WERI-Rb-1 (cell line): ENCODE results near the gene RASAL2.
A peak's percentile ranks its signal among the peaks of the same experiment; 100 is the strongest.

ENCODE experiments used
- DNase-seq: peaks from one replicate; pipeline ENCODE4 v3.0.0-alpha.2; 2020
- H3K27ac ChIP-seq: fragments of 250-450 bp; sonication (Bioruptor Pico); 2 replicates; pipeline ENCODE4 v1.5.1; 2020; ENCODE audit warnings: mild to moderate bottlenecking, moderate library complexity
- H3K27me3 ChIP-seq: fragments of 250-450 bp; sonication (Bioruptor Pico); 2 replicates; pipeline ENCODE4 v1.5.1; 2021; ENCODE audit warnings: mild to moderate bottlenecking, low read depth, moderate library complexity; ENCODE audit not compliant: insufficient read depth, severe bottlenecking
- H3K36me3 ChIP-seq: fragments of 250-450 bp; sonication (Bioruptor Pico); 2 replicates; pipeline ENCODE4 v1.5.1; 2020; ENCODE audit warnings: mild to moderate bottlenecking, moderate library complexity
- H3K4me3 ChIP-seq: 2 replicates; pipeline ENCODE4 v1.5.1; 2011; ENCODE audit warnings: low read depth, mild to moderate bottlenecking, control low read depth, low read length
- H3K9me3 ChIP-seq: fragments of 250-450 bp; sonication (Bioruptor Pico); 2 replicates; pipeline ENCODE4 v1.5.1; 2021; ENCODE audit warnings: mild to moderate bottlenecking, moderate library complexity; ENCODE audit not compliant: severe bottlenecking
- TF ChIP-seq, protein P1 (sequence below): IDR thresholded peaks from 2 replicates; pipeline ENCODE4 v1.5.1; 2011; ENCODE audit warnings: low read depth, mild to moderate bottlenecking, control low read depth, inconsistent platforms, low read length

The RASAL2 gene

DNA sequence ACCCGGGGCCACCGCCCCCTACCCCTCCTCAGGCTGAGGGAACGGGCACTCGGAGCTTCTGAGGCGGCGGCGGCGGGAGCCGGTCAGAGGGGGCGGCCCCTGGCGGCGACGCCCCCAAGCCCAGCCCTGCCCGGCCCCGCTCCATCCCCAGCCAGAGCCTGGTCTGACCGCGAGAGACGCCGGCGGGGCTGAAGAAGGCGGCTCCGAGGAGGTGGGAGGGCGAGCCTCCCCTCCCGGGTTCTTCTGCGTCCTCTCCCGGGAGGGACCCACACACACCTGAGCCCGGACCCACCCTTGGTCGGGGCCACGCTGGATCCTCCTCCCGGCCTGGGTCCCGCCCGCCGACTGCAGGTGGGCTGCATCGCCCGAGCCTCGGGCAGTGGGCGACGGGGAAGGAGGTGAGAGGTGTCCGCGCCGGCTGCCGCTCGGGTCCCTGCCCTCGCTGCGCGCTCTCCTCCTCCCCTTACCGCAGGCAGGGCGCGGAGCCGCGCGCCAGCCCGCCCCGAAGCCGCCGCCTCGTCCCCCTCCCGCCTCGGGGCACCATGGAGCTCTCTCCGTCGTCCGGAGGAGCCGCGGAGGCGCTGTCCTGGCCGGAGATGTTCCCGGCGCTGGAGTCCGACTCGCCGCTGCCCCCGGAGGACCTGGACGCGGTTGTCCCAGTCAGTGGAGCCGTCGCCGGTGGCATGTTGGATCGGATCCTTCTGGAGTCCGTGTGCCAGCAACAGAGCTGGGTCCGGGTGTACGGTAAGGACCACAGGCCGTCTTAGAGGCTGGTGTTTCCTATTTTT, at the start of gene RASAL2:
Gene RASAL2 (plus strand): TSS at position 154 of the 788 bp plus-strand sequence. CDS start 389 bp downstream, at position 543.
- Histone ChIP-seq H3K27ac (peak within 1 kb of the TSS; percentile 88), H3K4me3 (peak within 1 kb of the TSS; percentile 77), H3K9me3 (no peaks in the 10 kb centered on the region), H3K27me3 (no peaks in the 10 kb centered on the region), H3K36me3 (peaks cover 6% of the 10 kb centered on the region; the same call in 1 of the 2 replicates)
- TF ChIP-seq, protein P1, sequence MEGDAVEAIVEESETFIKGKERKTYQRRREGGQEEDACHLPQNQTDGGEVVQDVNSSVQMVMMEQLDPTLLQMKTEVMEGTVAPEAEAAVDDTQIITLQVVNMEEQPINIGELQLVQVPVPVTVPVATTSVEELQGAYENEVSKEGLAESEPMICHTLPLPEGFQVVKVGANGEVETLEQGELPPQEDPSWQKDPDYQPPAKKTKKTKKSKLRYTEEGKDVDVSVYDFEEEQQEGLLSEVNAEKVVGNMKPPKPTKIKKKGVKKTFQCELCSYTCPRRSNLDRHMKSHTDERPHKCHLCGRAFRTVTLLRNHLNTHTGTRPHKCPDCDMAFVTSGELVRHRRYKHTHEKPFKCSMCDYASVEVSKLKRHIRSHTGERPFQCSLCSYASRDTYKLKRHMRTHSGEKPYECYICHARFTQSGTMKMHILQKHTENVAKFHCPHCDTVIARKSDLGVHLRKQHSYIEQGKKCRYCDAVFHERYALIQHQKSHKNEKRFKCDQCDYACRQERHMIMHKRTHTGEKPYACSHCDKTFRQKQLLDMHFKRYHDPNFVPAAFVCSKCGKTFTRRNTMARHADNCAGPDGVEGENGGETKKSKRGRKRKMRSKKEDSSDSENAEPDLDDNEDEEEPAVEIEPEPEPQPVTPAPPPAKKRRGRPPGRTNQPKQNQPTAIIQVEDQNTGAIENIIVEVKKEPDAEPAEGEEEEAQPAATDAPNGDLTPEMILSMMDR: peak; percentile 29; the same call in 1 of the 2 replicates
- peak; percentile 85 for DNase-seq

DNA sequence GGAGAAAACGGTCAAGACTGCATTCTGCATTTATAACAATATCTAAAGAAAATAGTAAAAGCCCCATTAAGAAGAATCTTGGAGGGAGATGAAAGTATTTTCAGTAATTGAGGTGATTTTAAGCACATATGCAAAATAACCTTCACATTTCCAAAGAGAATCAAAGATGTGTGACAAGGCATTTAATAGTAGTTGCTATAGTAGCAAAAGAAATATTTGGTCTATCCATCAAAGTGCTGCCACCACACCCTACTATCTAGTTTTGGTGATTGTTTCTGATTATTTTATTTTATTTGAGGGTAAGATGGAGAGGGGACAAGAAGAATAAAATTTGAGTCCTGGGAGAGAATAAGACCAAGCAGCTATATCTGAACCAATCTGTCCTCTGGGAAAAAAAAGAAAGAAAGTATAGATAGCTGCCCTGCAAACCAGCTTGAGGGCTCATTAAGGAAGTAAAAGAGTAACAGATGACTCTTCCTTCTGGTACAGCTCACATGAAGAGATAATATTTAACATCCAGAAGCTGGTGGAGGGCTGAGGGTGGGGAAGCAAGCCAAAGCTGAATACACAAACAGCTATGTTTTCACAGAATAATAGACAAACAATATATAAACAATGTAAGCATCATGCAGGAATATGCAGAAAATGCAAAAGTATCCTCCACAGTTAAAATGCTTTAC, 47.2 kb upstream of the RASAL2 start:
- Histone ChIP-seq H3K36me3 (no peaks in the 10 kb centered on the region), H3K27ac (no peak overlapping the region), H3K4me3 (no peak overlapping the region), H3K27me3 (no peaks in the 10 kb centered on the region), H3K9me3 (no peaks in the 10 kb centered on the region)
- no peak for DNase-seq
- TF ChIP-seq, protein P1: no peak

DNA sequence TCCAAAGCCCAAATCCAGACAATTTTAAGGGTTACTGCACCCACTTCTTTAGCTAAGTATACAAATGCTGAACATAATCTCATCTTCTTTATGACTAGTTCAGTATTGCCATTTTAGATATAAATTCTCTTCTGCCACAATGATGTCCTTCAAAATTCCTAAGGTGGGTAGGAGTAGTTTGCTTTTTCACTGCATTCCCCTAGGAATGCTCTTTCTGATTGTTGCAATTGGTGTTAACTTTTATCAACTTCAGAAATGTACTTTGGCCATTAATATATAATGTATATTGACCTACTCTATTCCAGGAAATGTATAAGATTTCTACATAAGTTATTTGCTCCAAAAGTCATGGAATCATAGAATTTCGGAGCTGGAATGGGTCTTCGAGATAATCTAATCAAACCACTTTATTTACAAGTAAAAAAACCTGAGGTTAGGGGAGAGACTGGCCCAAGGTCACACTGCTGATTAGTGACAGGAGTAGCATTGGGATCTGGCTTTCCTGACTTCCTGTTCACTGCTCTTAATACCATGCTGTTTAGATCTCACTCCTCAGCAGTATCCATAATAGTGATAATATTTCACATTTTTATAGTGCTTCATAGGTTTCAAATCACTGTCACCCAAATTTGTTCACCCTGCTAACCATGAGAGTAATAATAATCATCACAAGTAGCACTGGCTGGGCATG, 46.4 kb upstream of the RASAL2 start:
- TF ChIP-seq, protein P1: no peak
- H3K27ac ChIP-seq: no peak overlapping the region
- H3K9me3 ChIP-seq: no peaks in the 10 kb centered on the region
- no peaks in the 10 kb centered on the region for H3K27me3 ChIP-seq
- no peak for DNase-seq
- H3K36me3 ChIP-seq: no peaks in the 10 kb centered on the region
- no peak overlapping the region for H3K4me3 ChIP-seq

DNA sequence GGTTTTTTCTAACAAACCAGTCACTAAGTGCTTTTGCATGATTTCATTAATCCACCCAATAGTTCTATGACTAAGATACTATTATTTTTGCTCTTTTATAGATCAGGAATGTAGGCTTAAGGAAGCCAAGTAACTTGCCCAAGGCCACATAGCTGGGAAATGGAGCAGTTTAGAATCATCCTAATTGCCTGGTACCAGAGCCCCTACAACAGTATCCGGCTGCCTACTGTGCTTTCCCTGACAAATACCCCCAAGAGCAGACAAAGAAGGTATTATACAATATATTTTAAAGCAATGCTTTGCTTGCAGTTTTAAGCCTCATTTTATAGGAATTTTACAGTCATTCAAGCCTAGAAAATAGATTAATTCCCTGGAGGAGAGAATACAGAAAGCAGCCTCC, 45.5 kb upstream of the RASAL2 start:
- TF ChIP-seq, protein P1: no peak
- Histone ChIP-seq H3K27ac (no peak overlapping the region), H3K27me3 (no peaks in the 10 kb centered on the region), H3K9me3 (no peaks in the 10 kb centered on the region), H3K36me3 (no peaks in the 10 kb centered on the region), H3K4me3 (no peak overlapping the region)
- DNase-seq: no peak

DNA sequence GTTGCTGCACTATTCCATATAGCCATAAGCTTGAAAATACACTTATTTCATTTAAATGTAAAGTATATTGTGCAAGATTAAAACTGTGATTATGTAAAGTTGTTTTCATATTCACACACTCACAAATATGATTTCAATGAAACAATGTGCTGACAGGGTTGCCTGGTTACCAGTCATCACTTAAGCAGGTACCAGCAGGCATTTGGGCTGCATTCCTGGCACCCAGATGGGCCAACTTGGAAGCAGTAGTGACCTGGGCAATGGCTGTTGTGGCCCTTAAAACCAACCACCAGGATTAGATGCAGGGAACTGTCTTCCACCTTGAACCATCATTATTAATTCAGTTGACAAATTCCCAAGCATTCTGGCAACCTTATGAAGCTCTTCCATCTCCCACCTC, 45.0 kb upstream of the RASAL2 start:
- H3K27me3 ChIP-seq: no peaks in the 10 kb centered on the region
- TF ChIP-seq, protein P1: no peak
- H3K27ac ChIP-seq: no peak overlapping the region
- H3K36me3 ChIP-seq: no peaks in the 10 kb centered on the region
- no peak overlapping the region for H3K4me3 ChIP-seq
- H3K9me3 ChIP-seq: no peaks in the 10 kb centered on the region
- no peak for DNase-seq
